Body of pancreas (tissue), 4 donors: ENCODE results near the gene TRMT1.

Experiments
- CTCF ChIP-seq, 7 experiments: fragments of 450-650 bp in 4 of 7; fragments of 200-600 bp in 3 of 7; sonication (generic) in 3 of 7; IDR thresholded peaks; one replicate each; pipeline ENCODE4 v1.5.1; 2016 to 2019; ENCODE audit warnings: antibody characterized with exemption in 7 of 7
- POLR2A ChIP-seq, 3 donors: fragments of 450-650 bp; IDR thresholded peaks; one replicate each; pipeline ENCODE4 v1.6.1; 2016; ENCODE audit warnings: antibody characterized with exemption in 3 of 3, mild to moderate bottlenecking in 2 of 3

- TF ChIP-seq CTCF (IDR thresholded peaks at IDR 0.05) (no peak), POLR2A (IDR thresholded peaks at IDR 0.05) (no peak)
Observed at GRCh38 chr19:13128583-13128982, 12.0 kb upstream of the TRMT1 start.
